NCI-H2107 treated with DMSO at 0.1 percent for 48 hours (cell line): ENCODE data around the gene BRAF.
"Not testable (repeated sequence)": the region's sequence is repeated elsewhere in the genome, so short reads cannot be mapped to it uniquely, and the experiment has no call there.

Experiments used
- DNase-seq: peaks from one replicate; lab custom pipeline; 2025; ENCODE audit not compliant: unreplicated experiment; lab: John Stamatoyannopoulos, UW

Gene BRAF

GRCh38 chr7:140881507-140882228 is 43.1 kb downstream of the BRAF start:
- no peak for DNase-seq

DNA sequence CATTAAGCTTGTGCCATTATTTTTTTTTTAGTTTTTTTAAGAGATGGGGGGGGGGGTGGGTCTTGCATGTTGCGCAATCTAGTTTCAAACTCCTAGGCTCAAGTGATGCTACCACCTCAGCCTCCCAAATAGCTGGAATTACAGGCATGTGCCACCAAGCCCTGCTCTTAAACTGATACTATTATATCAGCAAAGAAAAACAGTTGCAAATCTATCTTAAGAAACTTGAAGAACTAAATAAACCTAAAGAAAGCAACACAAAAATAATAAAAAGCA is 47.5 kb downstream of the BRAF start:
- no peak for DNase-seq

- DNase-seq, result no peak
These were observed 48.0 kb downstream of the BRAF start for GRCh38 chr7:140876519-140877248.

GRCh38 chr7:140873434-140873833 is 51.3 kb downstream of the BRAF start:
- no peak for DNase-seq

- DNase-seq, result no peak
These were observed 54.7 kb downstream of the BRAF start for GRCh38 chr7:140870003-140870402.

GRCh38 chr7:140869430-140869829 is 55.3 kb downstream of the BRAF start:
- no peak for DNase-seq

- no peak for DNase-seq
These were observed 57.0 kb downstream of the BRAF start for GRCh38 chr7:140867467-140868462.

DNA sequence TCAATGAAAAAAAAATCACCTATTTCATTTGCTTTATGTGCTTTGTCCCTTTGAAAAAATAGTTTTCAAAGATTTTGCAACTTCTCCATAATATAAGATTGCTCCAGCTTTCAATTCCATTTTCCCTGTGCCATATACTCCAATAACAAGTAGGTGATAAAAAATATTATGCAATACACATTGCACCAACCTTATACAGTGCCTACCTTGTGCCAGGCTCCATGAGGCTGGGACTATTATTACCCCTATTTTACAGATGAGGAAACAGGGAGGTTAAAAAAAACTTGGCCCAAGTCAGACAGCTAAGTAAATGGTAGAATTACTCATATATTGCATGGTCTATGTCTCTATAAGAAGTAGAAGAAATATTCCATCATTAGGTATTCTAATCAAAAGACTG is 57.8 kb downstream of the BRAF start:
- DNase-seq, result no peak

GRCh38 chr7:140864732-140865131 is 60.0 kb downstream of the BRAF start:
- no peak for DNase-seq

GRCh38 chr7:140863867-140864266 is 60.9 kb downstream of the BRAF start:
- no peak for DNase-seq

GRCh38 chr7:140863184-140863583 is 61.5 kb downstream of the BRAF start:
- DNase-seq, result no peak

DNA sequence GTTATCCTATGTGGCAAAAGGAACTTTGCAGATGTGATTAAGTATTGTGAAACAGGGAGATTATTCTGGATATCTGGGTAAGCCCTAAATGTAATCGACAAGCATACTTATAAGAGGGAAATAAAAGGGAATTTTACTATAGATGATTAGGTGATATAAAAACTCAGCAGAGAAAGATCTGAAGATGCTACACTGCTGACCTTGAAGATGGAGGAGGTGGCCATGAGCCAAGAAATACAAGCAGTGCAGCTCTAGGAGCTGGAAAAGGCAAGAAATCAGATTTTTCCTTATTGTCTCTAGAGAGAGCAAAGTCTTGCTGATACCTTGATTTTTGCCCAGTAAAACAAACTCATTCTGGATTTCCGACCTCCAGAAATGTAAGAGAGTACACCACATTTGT is 67.7 kb downstream of the BRAF start:
- no peak for DNase-seq

DNA sequence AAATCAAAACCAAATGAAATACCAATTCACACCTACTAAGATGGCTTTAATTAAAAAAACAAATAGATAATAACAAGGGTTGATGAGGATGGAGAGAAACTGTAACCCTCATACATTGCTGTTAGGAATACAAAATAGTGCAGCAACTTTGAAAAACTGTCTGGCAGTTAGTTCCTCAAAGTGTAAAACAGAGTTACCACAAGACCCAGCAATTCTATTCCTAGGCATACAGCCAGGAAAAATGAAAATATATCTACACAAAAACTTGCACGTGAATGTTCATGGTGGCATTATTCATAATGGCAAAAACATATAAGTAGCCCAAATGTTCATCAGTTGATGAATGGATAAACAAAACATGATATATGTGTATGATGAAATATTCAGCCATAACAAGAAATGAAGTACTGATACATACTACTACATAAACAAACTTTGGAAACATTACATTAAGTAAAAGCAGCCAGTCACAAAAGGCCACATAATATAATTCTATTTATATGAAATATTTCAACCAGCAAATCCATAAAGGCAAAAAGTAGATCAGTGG is 83.5 kb downstream of the BRAF start:
- DNase-seq, result no peak

DNA sequence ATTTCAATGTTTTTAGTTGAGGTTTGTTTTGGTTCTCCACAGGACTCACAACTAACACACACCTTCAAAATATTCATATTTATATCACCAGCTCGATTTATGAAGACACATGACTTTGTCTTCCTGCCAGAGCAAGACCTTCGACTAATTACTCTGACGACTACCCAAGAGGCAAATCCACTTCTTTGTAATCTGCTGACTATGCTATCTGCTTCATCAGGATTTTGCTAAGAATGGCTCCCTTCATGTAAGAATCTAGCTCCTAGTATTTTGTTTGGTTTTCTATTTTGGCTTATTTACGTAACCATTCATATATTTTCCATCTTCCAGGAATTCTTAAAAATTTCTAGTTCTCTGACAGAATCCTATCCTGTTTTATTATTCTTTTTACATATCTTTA is 93.0 kb downstream of the BRAF start:
- DNase-seq, result no peak

DNA sequence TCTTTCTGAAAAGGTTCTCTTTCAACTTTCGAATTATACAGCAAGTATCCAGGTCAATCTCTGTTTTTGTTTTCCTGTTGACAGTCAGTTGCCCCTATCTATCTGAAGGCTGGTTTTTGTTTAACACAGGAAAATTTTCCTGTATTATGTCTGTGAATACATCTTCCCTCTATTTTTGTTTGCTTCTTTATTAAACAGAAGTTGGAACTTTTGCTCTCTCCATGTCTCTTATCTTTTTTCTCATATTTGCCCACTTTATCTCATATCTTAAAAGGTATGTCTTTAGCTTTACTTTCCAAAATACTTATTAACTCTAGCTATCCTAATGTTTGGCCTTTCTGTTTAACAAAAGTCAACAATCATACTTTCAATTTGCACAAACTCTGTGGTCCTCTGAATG is 95.0 kb downstream of the BRAF start:
- DNase-seq, result no peak

DNA sequence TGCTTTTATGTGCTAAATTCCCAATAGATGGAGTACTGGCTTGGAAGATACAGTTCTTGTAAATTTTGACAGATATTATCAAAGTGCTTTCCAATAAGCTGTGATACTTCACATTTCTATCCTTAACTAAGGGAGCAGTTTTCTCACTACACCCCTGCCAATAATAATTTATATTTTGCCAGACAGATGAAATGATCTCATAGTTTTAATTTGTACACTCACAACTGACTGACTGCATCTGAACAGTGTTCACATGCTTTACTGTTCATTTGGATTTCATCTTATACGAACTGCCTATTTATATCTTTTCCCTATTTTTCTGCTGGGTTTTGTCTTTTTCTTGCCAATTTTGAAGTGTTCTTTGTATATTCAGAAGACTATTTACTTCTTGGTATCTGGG is 96.0 kb downstream of the BRAF start:
- no peak for DNase-seq

DNA sequence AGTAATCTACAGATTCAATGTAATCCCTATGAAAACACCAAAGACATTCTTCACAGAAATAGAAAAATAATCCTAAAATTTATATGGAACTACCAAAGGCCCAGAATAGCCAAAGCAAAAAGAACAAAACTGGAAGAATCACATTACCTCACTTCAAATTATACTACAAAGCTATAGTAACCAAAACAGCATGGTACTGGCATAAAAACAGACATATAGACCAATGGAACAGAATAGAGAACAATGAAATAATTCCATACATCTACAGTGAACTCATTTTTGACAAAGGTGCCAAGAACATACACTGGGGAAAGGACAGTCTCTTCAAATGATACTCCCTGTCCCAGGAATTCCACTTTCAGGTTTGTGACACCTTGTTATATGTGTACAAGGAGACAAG is 107.3 kb downstream of the BRAF start:
- not testable (repeated sequence) for DNase-seq

GRCh38 chr7:140810830-140811556 is 113.7 kb downstream of the BRAF start:
- DNase-seq, result peak; percentile 45

GRCh38 chr7:140810385-140810784 is 114.3 kb downstream of the BRAF start:
- no peak for DNase-seq

DNA sequence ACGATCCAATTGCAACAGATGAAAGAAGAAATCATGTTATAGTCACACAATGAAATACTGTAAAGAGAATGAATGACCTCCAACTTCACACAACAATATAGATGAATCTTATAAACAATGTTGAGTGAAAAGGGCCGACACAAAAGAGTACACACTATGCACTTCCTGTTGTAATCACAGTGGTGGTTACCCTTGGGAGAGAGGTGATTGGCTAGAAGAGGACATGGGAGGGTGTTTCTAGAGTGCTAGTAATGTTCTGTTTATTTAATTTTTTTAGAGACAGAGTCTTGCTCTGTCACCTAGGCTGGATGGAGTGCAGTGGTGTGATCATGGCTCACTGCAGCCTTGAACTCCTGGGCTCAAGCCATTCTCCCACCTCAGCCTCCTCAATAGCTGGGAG is 145.8 kb downstream of the BRAF start:
- DNase-seq, result no peak

GRCh38 chr7:140778568-140778967 is 146.2 kb downstream of the BRAF start:
- DNase-seq, result no peak
